Measurements from ENCODE around the gene CTNND1. TPM values are rescaled to one million over a fixed set of nuclear protein-coding genes. Genes with fewer than 3 reads are reported as not detected.

CTNND1 gene
- total and polyA plus RNA-seq, 10 of the 15 experiments (the other 5 are each of a cell fraction or from before 2014, with no cell fraction given), result 4.7 to 70.0 (median 30.0) TPM

DNA sequence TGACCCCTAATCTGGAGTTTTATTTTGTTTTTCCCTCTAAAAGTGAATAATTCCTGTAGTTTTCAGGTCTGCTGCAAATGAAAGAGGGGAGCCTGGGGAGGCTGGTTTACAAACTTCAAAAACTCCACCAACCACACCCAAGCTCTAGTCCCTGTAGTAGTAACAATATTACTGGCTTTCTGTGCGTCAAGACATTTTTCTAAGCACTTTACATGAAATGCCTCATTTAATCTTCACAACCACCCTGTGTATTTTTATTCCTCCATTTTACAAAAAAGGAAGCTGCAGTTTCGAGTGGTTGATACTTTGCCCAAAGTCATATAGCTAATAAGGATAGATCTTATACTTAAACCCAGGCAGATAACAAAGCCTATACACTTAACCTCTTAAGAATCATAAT is 23.5 kb downstream of the CTNND1 start:
- FAIRE-seq (no peak), ATAC-seq (peak; percentile 79), DNase-seq (ENCODE audit: low read depth, low spot score) (no peak)
- Histone ChIP-seq H3K79me2 (ENCODE audit: control insufficient read depth, insufficient read depth, low read length) (peaks cover 83% of the 10 kb centered on the region), H2AFZ (ENCODE audit: control insufficient read depth, low read depth, low read length) (no peak overlapping the region), H3K4me1 (ENCODE audit: control insufficient read depth, insufficient read depth, low read length) (peaks cover 34% of the 10 kb centered on the region), H3K4me3 (no peak overlapping the region), H3K9ac (ENCODE audit: control insufficient read depth, insufficient read depth, low read length) (peak overlapping the region; percentile 16; the same call in 1 of the 2 replicates), H3K36me3 (ENCODE audit: control insufficient read depth in 2 of 2, insufficient read depth in 2 of 2, low read length in 1 of 2) (0 out of 4 replicates have a peak, but pooled peaks cover 0 to 4% of the 10 kb centered on the region in 2 experiments), H3K9me3 (replicated peaks; ENCODE audit: control insufficient read depth, insufficient read depth, low read length) (no peaks in the 10 kb centered on the region), H3K27ac (ENCODE audit: control insufficient read depth, insufficient read depth) (peak overlapping the region; percentile 73), H3K4me2 (ENCODE audit: control insufficient read depth, insufficient read depth) (peak overlapping the region; percentile 62), H4K20me1 (ENCODE audit: control insufficient read depth, insufficient read depth) (no peaks in the 10 kb centered on the region), H3K27me3 (replicated peaks in 1 of 2; ENCODE audit: control insufficient read depth in 2 of 2, insufficient read depth in 2 of 2, low read length in 1 of 2) (no peaks in the 10 kb centered on the region)
- intact Hi-C loops (cut with micrococcal nuclease; ENCODE audit: unreplicated experiment) (loop anchor here (10.0 kb wide), 1 partner anchor 220 kb away; the partner anchor contains the start of gene UBE2L6), in situ Hi-C loops (cut with MboI) (no loop called here)
- no TSS peak for BruUV-seq (replicated peaks)
- ChIA-PET RAD21 (ENCODE audit: unreplicated experiment) (interaction anchor here (0.9 to 6.2 kb wide), 6 partner anchors 11 to 43 kb away, joined by 3 to 73 read pairs (median 10); partner anchors contain the start of genes CTNND1 and SELENOH), POLR2A (interaction anchor here (0.5 to 2.3 kb wide), 8 partner anchors 8 to 129 kb away, joined by 3 to 16 read pairs (median 5); partner anchors contain the start of genes CTNND1 and SELENOH), CTCF (interaction anchor here (1.5 to 6.3 kb wide), 7 partner anchors 10 to 141 kb away, joined by 3 to 62 read pairs (median 7); partner anchors contain the start of genes BTBD18, CTNND1 and SELENOH), SMC1A (ENCODE audit: uncharacterized antibody, unreplicated experiment) (interaction anchor here (0.7 to 13.0 kb wide), 12 partner anchors 8 to 721 kb away, joined by 3 to 197 read pairs (median 5); partner anchors contain the start of genes BTBD18, CTNND1 and SELENOH)
- WGBS (ENCODE audit: insufficient coverage, insufficient replicate concordance, low lambda C conversion rate, missing lambda C conversion rate), result 0% methylated on average over 2 of the region's 2 CpGs
- TF ChIP-seq ZBED1 (IDR thresholded peaks at IDR 0.05; ENCODE audit: borderline replicate concordance) (no peak), ZSCAN29 (IDR thresholded peaks at IDR 0.05) (no peak), SMARCA5 (IDR thresholded peaks at IDR 0.05) (no peak), RCOR1 (conservative IDR thresholded peaks at IDR 0.05; ENCODE audit: low read depth, low read length) (no peak), RUNX3 (IDR thresholded peaks at IDR 0.05; ENCODE audit: low read length) (peak; percentile 62), IKZF2 (IDR thresholded peaks at IDR 0.05) (peak; percentile 27 to 52; a peak in 2 of 4 replicates), BRCA1 (IDR thresholded peaks at IDR 0.05; ENCODE audit: low read depth, low read length) (no peak), SMC3 (IDR thresholded peaks at IDR 0.05; ENCODE audit: borderline replicate concordance, low read length) (no peak), RAD51 (IDR thresholded peaks at IDR 0.05) (no peak), EP300 (IDR thresholded peaks at IDR 0.05; ENCODE audit: borderline replicate concordance in 1 of 2, control insufficient read depth in 1 of 2, low read depth in 2 of 2, low read length in 2 of 2) (peak in 1 of 2 experiments; percentile 29; a peak in 1 of 4 replicates), ASH2L (IDR thresholded peaks at IDR 0.05; ENCODE audit: borderline replicate concordance, low read depth) (no peak), ZNF24 (IDR thresholded peaks at IDR 0.05) (no peak)
- TF ChIP-seq, protein P1, sequence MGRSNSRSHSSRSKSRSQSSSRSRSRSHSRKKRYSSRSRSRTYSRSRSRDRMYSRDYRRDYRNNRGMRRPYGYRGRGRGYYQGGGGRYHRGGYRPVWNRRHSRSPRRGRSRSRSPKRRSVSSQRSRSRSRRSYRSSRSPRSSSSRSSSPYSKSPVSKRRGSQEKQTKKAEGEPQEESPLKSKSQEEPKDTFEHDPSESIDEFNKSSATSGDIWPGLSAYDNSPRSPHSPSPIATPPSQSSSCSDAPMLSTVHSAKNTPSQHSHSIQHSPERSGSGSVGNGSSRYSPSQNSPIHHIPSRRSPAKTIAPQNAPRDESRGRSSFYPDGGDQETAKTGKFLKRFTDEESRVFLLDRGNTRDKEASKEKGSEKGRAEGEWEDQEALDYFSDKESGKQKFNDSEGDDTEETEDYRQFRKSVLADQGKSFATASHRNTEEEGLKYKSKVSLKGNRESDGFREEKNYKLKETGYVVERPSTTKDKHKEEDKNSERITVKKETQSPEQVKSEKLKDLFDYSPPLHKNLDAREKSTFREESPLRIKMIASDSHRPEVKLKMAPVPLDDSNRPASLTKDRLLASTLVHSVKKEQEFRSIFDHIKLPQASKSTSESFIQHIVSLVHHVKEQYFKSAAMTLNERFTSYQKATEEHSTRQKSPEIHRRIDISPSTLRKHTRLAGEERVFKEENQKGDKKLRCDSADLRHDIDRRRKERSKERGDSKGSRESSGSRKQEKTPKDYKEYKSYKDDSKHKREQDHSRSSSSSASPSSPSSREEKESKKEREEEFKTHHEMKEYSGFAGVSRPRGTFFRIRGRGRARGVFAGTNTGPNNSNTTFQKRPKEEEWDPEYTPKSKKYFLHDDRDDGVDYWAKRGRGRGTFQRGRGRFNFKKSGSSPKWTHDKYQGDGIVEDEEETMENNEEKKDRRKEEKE (IDR thresholded peaks at IDR 0.05), result no peak
- TF ChIP-seq, protein P2, sequence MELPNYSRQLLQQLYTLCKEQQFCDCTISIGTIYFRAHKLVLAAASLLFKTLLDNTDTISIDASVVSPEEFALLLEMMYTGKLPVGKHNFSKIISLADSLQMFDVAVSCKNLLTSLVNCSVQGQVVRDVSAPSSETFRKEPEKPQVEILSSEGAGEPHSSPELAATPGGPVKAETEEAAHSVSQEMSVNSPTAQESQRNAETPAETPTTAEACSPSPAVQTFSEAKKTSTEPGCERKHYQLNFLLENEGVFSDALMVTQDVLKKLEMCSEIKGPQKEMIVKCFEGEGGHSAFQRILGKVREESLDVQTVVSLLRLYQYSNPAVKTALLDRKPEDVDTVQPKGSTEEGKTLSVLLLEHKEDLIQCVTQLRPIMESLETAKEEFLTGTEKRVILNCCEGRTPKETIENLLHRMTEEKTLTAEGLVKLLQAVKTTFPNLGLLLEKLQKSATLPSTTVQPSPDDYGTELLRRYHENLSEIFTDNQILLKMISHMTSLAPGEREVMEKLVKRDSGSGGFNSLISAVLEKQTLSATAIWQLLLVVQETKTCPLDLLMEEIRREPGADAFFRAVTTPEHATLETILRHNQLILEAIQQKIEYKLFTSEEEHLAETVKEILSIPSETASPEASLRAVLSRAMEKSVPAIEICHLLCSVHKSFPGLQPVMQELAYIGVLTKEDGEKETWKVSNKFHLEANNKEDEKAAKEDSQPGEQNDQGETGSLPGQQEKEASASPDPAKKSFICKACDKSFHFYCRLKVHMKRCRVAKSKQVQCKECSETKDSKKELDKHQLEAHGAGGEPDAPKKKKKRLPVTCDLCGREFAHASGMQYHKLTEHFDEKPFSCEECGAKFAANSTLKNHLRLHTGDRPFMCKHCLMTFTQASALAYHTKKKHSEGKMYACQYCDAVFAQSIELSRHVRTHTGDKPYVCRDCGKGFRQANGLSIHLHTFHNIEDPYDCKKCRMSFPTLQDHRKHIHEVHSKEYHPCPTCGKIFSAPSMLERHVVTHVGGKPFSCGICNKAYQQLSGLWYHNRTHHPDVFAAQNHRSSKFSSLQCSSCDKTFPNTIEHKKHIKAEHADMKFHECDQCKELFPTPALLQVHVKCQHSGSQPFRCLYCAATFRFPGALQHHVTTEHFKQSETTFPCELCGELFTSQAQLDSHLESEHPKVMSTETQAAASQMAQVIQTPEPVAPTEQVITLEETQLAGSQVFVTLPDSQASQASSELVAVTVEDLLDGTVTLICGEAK (IDR thresholded peaks at IDR 0.05; ENCODE audit: borderline replicate concordance), result no peak
- TF ChIP-seq, protein P3, sequence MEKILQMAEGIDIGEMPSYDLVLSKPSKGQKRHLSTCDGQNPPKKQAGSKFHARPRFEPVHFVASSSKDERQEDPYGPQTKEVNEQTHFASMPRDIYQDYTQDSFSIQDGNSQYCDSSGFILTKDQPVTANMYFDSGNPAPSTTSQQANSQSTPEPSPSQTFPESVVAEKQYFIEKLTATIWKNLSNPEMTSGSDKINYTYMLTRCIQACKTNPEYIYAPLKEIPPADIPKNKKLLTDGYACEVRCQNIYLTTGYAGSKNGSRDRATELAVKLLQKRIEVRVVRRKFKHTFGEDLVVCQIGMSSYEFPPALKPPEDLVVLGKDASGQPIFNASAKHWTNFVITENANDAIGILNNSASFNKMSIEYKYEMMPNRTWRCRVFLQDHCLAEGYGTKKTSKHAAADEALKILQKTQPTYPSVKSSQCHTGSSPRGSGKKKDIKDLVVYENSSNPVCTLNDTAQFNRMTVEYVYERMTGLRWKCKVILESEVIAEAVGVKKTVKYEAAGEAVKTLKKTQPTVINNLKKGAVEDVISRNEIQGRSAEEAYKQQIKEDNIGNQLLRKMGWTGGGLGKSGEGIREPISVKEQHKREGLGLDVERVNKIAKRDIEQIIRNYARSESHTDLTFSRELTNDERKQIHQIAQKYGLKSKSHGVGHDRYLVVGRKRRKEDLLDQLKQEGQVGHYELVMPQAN (conservative IDR thresholded peaks at IDR 0.05), result no peak

All from GM12878 (cell line).